HL-60 (cell line): Measurements from ENCODE around the gene GNG7.

ENCODE experiments used
- GABPA ChIP-seq: IDR thresholded peaks from 2 replicates; pipeline ENCODE4 v1.6.1; 2012; ENCODE audit warnings: low read depth
- POLR2AphosphoS5 ChIP-seq: IDR thresholded peaks from 2 replicates; pipeline ENCODE4 v1.6.1; 2012; ENCODE audit warnings: low read depth
- TF ChIP-seq, protein P1 (sequence below): IDR thresholded peaks from one replicate; pipeline ENCODE4 v1.5.1; 2011; ENCODE audit warnings: low read length, control low read depth, inconsistent platforms; ENCODE audit not compliant: insufficient read depth
- TF ChIP-seq, protein P2 (sequence below): IDR thresholded peaks from 2 replicates; pipeline ENCODE4 v1.6.1; 2012; ENCODE audit warnings: low read depth; ENCODE audit not compliant: insufficient replicate concordance

DNA sequence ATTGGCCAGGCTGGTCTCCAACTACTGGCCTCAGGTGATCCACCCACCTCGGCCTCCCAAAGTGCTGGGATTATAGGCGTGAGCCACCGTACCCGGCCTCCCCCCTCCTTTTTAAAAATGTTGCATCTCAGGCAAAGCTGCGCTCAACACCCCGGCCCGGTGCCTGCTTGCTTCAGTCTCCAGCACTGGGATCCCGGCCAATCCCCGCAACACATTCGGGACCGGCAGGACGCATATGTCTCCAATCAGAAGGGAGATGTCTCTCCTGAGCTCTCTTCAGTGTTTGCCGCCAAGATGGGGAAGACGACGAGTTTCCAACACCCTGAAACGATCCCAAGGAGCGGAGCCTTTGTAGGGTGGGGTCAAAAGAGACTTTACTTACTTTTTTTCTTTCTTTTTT, 16.1 kb downstream of the GNG7 start:
- TF ChIP-seq, protein P1, sequence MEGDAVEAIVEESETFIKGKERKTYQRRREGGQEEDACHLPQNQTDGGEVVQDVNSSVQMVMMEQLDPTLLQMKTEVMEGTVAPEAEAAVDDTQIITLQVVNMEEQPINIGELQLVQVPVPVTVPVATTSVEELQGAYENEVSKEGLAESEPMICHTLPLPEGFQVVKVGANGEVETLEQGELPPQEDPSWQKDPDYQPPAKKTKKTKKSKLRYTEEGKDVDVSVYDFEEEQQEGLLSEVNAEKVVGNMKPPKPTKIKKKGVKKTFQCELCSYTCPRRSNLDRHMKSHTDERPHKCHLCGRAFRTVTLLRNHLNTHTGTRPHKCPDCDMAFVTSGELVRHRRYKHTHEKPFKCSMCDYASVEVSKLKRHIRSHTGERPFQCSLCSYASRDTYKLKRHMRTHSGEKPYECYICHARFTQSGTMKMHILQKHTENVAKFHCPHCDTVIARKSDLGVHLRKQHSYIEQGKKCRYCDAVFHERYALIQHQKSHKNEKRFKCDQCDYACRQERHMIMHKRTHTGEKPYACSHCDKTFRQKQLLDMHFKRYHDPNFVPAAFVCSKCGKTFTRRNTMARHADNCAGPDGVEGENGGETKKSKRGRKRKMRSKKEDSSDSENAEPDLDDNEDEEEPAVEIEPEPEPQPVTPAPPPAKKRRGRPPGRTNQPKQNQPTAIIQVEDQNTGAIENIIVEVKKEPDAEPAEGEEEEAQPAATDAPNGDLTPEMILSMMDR, result no peak
- TF ChIP-seq, protein P2, sequence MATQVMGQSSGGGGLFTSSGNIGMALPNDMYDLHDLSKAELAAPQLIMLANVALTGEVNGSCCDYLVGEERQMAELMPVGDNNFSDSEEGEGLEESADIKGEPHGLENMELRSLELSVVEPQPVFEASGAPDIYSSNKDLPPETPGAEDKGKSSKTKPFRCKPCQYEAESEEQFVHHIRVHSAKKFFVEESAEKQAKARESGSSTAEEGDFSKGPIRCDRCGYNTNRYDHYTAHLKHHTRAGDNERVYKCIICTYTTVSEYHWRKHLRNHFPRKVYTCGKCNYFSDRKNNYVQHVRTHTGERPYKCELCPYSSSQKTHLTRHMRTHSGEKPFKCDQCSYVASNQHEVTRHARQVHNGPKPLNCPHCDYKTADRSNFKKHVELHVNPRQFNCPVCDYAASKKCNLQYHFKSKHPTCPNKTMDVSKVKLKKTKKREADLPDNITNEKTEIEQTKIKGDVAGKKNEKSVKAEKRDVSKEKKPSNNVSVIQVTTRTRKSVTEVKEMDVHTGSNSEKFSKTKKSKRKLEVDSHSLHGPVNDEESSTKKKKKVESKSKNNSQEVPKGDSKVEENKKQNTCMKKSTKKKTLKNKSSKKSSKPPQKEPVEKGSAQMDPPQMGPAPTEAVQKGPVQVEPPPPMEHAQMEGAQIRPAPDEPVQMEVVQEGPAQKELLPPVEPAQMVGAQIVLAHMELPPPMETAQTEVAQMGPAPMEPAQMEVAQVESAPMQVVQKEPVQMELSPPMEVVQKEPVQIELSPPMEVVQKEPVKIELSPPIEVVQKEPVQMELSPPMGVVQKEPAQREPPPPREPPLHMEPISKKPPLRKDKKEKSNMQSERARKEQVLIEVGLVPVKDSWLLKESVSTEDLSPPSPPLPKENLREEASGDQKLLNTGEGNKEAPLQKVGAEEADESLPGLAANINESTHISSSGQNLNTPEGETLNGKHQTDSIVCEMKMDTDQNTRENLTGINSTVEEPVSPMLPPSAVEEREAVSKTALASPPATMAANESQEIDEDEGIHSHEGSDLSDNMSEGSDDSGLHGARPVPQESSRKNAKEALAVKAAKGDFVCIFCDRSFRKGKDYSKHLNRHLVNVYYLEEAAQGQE, result no peak
- TF ChIP-seq POLR2AphosphoS5 (no peak), GABPA (no peak)
